HUES6 (cell line): ENCODE measurements around the gene WBP11.

Experiments
- H3K27ac ChIP-seq: 2 replicates; pipeline ENCODE4 v1.7.0; 2013; ENCODE audit warnings: low read depth, mild to moderate bottlenecking, low read length, inconsistent platforms
- H3K27me3 ChIP-seq: 2 replicates; pipeline ENCODE4 v1.6.1; 2013; ENCODE audit warnings: low read length; ENCODE audit not compliant: control insufficient read depth, insufficient read depth
- H3K36me3 ChIP-seq: 2 replicates; pipeline ENCODE4 v1.6.1; 2013; ENCODE audit warnings: low read length; ENCODE audit not compliant: control insufficient read depth, insufficient read depth
- H3K4me1 ChIP-seq: 2 replicates; pipeline ENCODE4 v1.6.1; 2013; ENCODE audit warnings: low read length; ENCODE audit not compliant: control insufficient read depth, insufficient read depth
- H3K4me3 ChIP-seq: 2 replicates; pipeline ENCODE4 v1.5.1; 2013; ENCODE audit warnings: low read depth, low read length
- H3K9ac ChIP-seq: one replicate; pipeline ENCODE4 v1.6.1; 2013; ENCODE audit warnings: mild to moderate bottlenecking, low read length
- H3K9me3 ChIP-seq: 2 replicates; pipeline ENCODE4 v1.6.1; 2013; ENCODE audit warnings: low read depth, low read length; ENCODE audit not compliant: control insufficient read depth, insufficient read depth

Gene WBP11

DNA sequence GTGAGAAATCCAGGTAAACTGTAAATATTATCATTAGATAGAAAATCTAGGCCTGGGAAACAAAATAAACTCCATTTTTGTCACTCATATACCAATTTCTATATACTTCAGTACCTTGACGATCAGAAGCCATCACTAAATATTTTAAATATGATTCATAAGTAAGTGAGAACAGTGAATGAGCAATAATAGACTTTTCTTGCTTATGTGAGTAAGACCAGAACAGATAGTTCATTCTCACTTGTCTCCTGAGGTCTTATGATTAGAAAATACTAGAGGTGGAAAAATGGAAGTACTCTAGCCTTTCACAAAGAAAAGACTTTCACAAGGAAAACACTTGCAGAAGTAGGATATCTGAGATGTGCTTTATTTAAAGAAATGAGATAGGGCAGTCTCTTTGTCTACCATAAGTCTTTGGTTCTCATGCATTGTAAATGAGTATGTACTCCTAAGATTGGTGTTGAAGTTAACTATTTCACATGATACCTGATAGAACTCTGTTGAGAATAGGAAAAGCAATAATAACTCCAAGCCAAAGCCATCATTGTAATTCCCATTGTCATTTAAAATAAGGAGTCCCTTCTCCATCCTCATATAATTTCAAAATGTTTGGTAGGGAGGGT is 20.8 kb upstream of the WBP11 start:
- Histone ChIP-seq H3K9me3 (no peaks in the 10 kb centered on the region), H3K4me3 (no peak overlapping the region), H3K27ac (no peak overlapping the region), H3K27me3 (no peaks in the 10 kb centered on the region), H3K9ac (no peak overlapping the region), H3K4me1 (no peaks in the 10 kb centered on the region), H3K36me3 (no peaks in the 10 kb centered on the region)

DNA sequence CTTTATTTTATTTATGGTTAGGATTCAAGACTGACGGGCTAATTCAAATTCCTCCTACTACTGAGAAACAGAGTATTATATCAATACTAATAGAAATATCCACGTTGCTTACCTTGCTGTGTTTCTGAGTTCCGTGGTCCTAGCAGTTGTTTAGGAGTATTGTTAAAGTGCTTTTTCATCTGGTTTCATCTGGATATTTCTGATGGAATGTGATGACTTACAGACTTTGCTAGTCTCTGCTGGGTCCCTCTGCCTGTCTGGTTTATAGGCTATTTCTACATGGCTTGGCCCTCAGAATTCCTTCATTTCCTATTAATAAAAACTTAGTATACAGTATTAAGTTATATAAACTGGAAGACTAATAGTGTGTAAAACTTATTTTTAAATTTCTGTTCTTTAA is 10.7 kb upstream of the WBP11 start, which contains the start of gene SMCO3:
Gene SMCO3 (minus strand): TSS at position 169 of the 400 bp plus-strand sequence. CDS start 7,502 bp downstream, outside the sequence.
- no peaks in the 10 kb centered on the region for H3K27me3 ChIP-seq
- no peak within 1 kb of the TSS for H3K4me3 ChIP-seq
- H3K27ac ChIP-seq: no peak within 1 kb of the TSS
- no peak within 1 kb of the TSS for H3K9ac ChIP-seq
- H3K9me3 ChIP-seq: no peaks in the 10 kb centered on the region
- H3K4me1 ChIP-seq: no peaks in the 10 kb centered on the region
- H3K36me3 ChIP-seq: no peaks in the 10 kb centered on the region

DNA sequence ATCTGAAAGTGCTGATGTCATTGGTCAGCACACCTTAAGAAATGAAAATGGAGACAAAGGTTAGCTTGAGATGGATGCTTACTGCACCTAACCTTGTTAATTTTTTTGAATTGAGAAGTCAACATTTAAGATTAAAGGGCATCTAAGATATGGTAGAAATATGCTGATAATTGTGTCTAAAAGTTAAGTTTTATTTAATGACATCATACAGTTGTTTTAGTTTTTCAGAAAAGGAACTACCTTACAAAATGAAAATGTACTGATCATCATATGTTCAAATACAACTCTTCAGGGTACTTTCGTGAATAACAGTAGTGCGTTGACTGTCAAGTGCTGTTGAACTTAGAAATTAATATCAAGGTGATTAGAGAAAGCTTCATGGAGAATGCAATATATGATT is 8.2 kb upstream of the WBP11 start:
- H3K27me3 ChIP-seq: no peaks in the 10 kb centered on the region
- H3K4me1 ChIP-seq: no peaks in the 10 kb centered on the region
- no peaks in the 10 kb centered on the region for H3K9me3 ChIP-seq
- H3K9ac ChIP-seq: no peak overlapping the region
- H3K27ac ChIP-seq: no peak overlapping the region
- H3K36me3 ChIP-seq: no peaks in the 10 kb centered on the region
- H3K4me3 ChIP-seq: no peak overlapping the region

DNA sequence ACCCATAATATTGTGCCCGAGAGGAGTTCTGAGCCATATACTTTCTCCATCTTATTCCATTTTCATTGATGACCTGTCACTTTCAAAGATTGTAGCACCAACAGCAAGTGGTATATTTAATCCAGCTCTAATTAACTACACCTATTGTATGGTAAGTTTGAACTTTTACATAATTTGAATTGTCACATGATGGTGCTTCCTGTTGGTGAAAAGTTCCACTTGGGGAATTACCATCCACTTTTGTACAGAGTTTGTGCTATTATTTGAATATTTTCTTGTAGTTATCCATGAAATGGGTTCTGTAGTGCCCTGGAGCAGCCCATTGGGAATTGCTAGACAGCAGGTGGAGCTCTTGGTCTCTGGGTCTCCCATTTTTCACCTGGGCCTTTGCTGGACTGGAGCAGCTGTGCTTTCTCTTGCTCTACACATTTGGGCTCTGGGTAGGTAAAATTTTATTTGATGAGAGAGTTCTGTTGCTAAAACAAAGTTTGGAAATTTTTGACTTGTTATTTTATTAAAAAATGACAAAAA is 7.7 kb upstream of the WBP11 start:
- Histone ChIP-seq H3K9ac (no peak overlapping the region), H3K4me1 (no peaks in the 10 kb centered on the region), H3K4me3 (no peak overlapping the region), H3K27ac (no peak overlapping the region), H3K36me3 (no peaks in the 10 kb centered on the region), H3K27me3 (no peaks in the 10 kb centered on the region), H3K9me3 (no peaks in the 10 kb centered on the region)

DNA sequence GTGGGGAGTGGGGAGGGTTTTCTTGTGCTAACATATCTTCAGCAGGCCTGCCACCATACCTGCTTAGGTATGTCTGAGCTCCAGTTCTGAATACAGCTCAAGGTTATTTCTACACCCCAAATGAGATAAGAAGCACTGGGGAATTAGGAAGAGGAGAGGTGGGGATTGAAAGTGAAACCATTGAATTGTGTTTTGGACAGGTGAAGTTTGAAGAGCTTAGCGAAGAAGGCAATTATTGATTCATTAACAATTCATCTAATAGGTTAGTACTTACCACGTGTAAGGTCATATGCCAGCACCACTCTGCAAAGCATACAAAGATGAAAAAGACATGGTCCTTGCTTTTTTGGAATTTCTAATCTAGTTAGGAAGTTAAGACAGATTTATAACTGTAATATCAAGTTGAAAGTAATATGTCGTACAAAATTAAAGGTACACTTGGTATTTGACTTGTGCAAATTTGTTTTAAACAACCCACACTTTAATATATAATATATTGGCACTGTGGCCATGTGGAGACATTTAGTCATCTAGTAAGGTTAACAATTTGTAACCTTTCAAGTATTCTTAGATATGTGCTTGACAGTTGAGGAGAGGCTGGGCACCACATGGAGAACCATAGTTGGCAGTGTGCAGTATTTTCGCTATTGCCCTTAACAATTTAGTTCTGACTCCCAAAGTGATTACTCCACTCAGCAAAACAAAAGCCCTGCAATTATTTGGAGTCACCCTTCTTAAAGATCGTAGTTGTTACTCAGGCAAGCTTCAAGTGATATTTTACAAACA is 7.1 kb upstream of the WBP11 start:
- Histone ChIP-seq H3K27me3 (no peaks in the 10 kb centered on the region), H3K27ac (no peak overlapping the region), H3K4me3 (no peak overlapping the region), H3K9ac (no peak overlapping the region), H3K4me1 (no peaks in the 10 kb centered on the region), H3K9me3 (no peaks in the 10 kb centered on the region), H3K36me3 (no peaks in the 10 kb centered on the region)

DNA sequence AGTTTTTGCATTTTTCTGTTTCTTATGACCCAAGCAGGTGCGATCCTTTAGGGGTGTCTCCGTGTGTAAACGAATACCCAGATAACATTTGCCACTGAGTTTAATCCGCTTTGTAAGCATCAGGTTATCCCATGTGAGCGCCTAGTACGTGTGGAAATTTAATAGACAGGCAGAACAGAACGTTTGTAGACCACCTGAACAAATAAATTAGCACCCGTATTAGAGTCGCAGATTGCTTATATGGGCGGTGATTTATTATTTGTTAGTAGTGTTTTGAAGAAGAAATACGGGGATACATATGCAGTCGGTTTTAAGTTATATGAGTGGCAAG is 517 bp upstream of the WBP11 start:
- Histone ChIP-seq H3K27me3 (no peaks in the 10 kb centered on the region), H3K36me3 (peaks cover 15% of the 10 kb centered on the region), H3K9me3 (no peaks in the 10 kb centered on the region), H3K27ac (no peak overlapping the region), H3K4me1 (no peaks in the 10 kb centered on the region), H3K9ac (peak overlapping the region; percentile 67), H3K4me3 (peak overlapping the region; percentile 86)

DNA sequence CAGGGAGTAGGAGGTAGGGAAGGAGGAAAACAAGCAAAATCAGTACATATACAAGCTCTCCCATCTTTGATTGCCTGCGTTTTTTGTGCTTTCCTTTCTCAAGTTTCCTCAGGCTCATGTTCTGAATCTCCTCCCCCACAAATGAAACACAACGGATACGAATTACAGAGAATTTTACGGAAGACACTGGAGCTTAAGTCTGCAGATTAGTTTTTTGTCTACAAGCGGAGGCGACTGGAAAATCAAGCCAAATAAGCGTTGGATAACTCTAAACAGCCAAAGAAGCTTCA is 612 bp downstream of the WBP11 start:
- Histone ChIP-seq H3K9me3 (no peaks in the 10 kb centered on the region), H3K4me1 (no peaks in the 10 kb centered on the region), H3K4me3 (peak overlapping the region; percentile 86), H3K9ac (peak overlapping the region; percentile 97), H3K27me3 (no peaks in the 10 kb centered on the region), H3K27ac (peak overlapping the region; percentile 75), H3K36me3 (peaks cover 26% of the 10 kb centered on the region)

DNA sequence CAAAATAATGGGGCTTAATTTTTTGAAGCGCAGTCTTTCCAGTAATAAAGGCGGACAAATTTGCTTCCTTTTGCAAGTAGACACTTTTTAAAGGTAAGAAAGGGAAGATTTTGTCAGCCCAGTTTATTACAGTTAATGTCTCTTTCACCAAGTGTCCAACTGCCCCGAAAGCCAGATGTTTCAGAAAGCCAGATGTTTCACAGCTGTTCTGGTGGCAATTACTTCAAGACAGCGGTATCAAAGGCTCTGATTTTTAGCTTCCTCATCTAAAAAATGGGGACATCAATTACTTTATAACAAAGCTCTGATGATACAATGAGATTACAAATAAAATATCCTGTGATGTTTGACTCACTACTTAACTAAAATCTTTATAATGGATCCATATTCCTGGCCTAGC is 1.0 kb downstream of the WBP11 start:
- Histone ChIP-seq H3K9ac (no peak overlapping the region), H3K36me3 (peaks cover 30% of the 10 kb centered on the region), H3K4me3 (peak overlapping the region; percentile 86), H3K9me3 (no peaks in the 10 kb centered on the region), H3K27me3 (no peaks in the 10 kb centered on the region), H3K4me1 (no peaks in the 10 kb centered on the region), H3K27ac (no peak overlapping the region)

DNA sequence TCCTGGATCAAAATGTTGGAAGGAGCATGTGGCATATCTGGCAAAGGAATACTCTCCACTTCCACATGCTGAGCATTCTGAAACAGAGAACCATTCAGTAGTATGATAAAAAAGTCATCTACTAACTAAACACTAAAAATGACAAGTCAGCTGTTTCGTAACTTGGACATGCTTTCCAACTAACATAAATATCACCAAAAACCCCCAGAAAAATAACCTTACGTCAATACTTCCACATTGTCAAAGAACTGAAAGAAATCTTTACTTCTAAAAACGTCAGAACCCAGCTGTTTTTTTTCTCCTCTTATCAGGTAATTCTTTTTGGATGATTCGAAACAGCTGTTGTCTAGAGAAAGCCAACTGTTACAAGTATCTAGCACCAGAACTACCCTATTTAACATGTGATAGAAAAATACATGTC is 8.2 kb downstream of the WBP11 start:
- H3K4me3 ChIP-seq: no peak overlapping the region
- H3K4me1 ChIP-seq: no peaks in the 10 kb centered on the region
- H3K9ac ChIP-seq: no peak overlapping the region
- no peaks in the 10 kb centered on the region for H3K27me3 ChIP-seq
- H3K9me3 ChIP-seq: no peaks in the 10 kb centered on the region
- H3K36me3 ChIP-seq: peaks cover 93% of the 10 kb centered on the region
- no peak overlapping the region for H3K27ac ChIP-seq

DNA sequence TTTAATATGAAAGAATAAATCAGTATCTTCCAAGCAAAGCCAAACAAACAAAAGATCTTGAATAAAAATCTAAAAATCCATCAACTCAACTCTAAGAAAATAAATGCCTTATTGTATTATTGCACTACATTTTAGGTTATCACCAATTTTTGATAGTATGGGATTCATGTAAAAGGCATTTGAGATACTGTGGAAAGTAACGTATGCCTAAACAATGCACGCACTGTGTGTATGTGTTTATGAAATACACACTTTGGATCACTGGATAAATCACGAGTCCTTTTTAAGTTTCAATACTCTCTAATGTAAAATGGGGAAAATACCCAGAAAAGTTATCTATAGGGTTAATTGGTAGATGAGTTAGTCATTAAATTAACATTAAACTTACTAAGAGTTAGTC is 17.7 kb downstream of the WBP11 start:
- H3K4me1 ChIP-seq: no peaks in the 10 kb centered on the region
- H3K4me3 ChIP-seq: no peak overlapping the region
- H3K27ac ChIP-seq: no peak overlapping the region
- H3K36me3 ChIP-seq: peaks cover 57% of the 10 kb centered on the region
- no peaks in the 10 kb centered on the region for H3K9me3 ChIP-seq
- H3K9ac ChIP-seq: no peak overlapping the region
- no peaks in the 10 kb centered on the region for H3K27me3 ChIP-seq

DNA sequence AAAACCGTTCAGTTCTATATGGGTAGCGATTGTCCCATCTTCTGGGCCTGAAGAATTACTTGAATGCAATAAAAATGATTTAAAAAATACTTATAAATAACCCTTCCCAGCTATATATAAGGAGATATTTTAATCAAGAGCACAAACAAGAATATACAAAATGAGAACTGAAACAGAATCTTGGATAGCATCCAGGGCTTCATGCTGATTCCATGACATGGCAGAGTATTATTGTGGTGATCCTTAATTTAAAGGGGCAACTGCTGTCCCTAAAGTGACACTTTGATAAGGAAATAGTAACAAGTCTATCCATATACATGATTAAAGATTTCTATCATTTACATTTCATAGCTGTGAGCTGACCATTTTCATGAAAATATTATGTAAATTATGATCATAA is 18.8 kb downstream of the WBP11 start:
- Histone ChIP-seq H3K4me1 (no peaks in the 10 kb centered on the region), H3K27me3 (no peaks in the 10 kb centered on the region), H3K27ac (no peak overlapping the region), H3K9ac (no peak overlapping the region), H3K36me3 (peaks cover 46% of the 10 kb centered on the region), H3K4me3 (no peak overlapping the region), H3K9me3 (no peaks in the 10 kb centered on the region)
